Upper lobe of right lung (tissue), 1 donor: ENCODE data around the gene ELAVL1. TPM values are rescaled to one million over a fixed set of nuclear protein-coding genes. Genes with fewer than 3 reads are reported as not detected.
A peak's percentile ranks its signal among the peaks of the same experiment; 100 is the strongest.

ENCODE experiments used
- ATAC-seq: fragments of 200-7000 bp; cut with Tn5 transposase; one replicate; pipeline ENCODE4 v1.9.1; 2020; ENCODE audit warnings: mild to moderate bottlenecking, moderate library complexity
- DNase-seq: peaks from one replicate; pipeline ENCODE4 v3.0.0-alpha.2; 2020
- H3K27ac ChIP-seq: fragments of 200-600 bp; one replicate; pipeline ENCODE4 v1.8.0; 2022
- H3K27me3 ChIP-seq: fragments of 200-600 bp; one replicate; pipeline ENCODE4 v1.8.0; 2022; ENCODE audit warnings: mild to moderate bottlenecking
- H3K36me3 ChIP-seq: fragments of 200-600 bp; one replicate; pipeline ENCODE4 v1.8.0; 2022
- H3K4me1 ChIP-seq: fragments of 200-600 bp; one replicate; pipeline ENCODE4 v1.8.0; 2022
- H3K4me3 ChIP-seq: fragments of 200-600 bp; one replicate; pipeline ENCODE4 v1.8.0; 2022; ENCODE audit warnings: mild to moderate bottlenecking
- H3K9me3 ChIP-seq: fragments of 200-600 bp; one replicate; pipeline ENCODE4 v1.8.0; 2022
- intact Hi-C: fragments of 100-400 bp; cut with DNase I; formaldehyde crosslinking; loops from one replicate; pipeline ENCODE4 v1.11.0; 2022
- total RNA-seq: library from RNA; stranded (reverse); fragmentation: NEBNext Ultra II Directional; extraction: Animal tissue kit (Norgen Biotek cat#: 25700); gene quantifications from one replicate; pipeline ENCODE4 v1.2.1, GENCODE V29; 2021
- TF ChIP-seq, protein P1 (sequence below): fragments of 200-600 bp; IDR thresholded peaks from one replicate; pipeline ENCODE4 v1.8.0; 2022; ENCODE audit warnings: antibody characterized with exemption
- donor health status: DM: no; HTN: yes; CAD: no; lungs with severe emphysema.

ELAVL1 gene
- total RNA-seq, 1 donor from 2014 or later = 65.9 TPM

DNA sequence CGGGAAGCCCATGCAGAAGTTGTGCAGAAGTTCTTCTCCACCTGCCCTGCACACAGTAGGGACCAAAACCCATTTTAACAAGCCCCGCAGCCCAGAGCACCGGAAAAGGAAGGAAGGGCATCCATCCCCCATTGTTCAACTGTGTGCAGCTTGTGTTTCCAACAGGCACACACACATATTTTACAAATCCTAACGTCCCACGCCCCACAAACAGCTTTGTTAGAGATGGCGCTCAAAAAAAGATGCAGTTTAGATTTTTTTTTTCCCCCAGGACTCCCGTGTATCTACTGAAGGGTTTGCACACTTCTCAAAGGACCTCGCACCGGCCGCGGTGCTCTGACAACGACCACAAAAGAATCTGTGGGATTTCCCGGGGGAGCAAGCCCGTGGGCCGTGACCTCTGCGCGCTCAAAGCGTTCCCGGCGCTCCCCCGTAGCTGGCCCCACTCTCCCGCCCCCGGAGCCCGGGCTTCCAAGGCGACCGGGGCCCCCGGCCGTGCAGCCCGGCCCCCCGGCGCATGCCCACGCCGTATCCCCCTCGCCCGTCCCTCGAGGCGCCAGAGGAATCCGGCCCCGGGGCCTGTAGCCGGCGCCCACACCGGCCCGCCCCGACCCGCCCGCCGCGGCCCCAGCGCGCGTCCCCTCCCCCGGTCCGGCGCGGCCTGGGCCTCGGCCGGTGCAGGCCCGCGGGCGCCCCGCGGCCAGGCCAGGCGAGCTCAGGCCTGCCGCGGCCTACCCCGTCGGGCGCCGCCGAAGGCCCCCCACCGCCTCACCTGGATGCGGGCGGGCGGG is 523 bp downstream of the ELAVL1 start:
- no peaks in the 10 kb centered on the region for H3K9me3 ChIP-seq
- H3K27ac ChIP-seq = peak overlapping the region; percentile 70

GRCh38 chr19:8004001-8004400 is 1.4 kb downstream of the ELAVL1 start:
- no peaks in the 10 kb centered on the region for H3K27me3 ChIP-seq
- H3K4me3 ChIP-seq = peak overlapping the region; percentile 74
- ATAC-seq (no peak), DNase-seq (no peak)
- intact Hi-C loops = no loop called here
- TF ChIP-seq, protein P1, sequence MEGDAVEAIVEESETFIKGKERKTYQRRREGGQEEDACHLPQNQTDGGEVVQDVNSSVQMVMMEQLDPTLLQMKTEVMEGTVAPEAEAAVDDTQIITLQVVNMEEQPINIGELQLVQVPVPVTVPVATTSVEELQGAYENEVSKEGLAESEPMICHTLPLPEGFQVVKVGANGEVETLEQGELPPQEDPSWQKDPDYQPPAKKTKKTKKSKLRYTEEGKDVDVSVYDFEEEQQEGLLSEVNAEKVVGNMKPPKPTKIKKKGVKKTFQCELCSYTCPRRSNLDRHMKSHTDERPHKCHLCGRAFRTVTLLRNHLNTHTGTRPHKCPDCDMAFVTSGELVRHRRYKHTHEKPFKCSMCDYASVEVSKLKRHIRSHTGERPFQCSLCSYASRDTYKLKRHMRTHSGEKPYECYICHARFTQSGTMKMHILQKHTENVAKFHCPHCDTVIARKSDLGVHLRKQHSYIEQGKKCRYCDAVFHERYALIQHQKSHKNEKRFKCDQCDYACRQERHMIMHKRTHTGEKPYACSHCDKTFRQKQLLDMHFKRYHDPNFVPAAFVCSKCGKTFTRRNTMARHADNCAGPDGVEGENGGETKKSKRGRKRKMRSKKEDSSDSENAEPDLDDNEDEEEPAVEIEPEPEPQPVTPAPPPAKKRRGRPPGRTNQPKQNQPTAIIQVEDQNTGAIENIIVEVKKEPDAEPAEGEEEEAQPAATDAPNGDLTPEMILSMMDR = no peak
- H3K4me1 ChIP-seq = peaks cover 44% of the 10 kb centered on the region
- H3K9me3 ChIP-seq = no peaks in the 10 kb centered on the region
- H3K36me3 ChIP-seq = no peaks in the 10 kb centered on the region
- H3K27ac ChIP-seq = no peak overlapping the region

More for the DNA sequence above, 523 bp downstream of the ELAVL1 start:
- ATAC-seq = peak; percentile 6
- TF ChIP-seq, protein P1 = no peak
- Histone ChIP-seq H3K4me1 (peaks cover 41% of the 10 kb centered on the region), H3K4me3 (peak overlapping the region; percentile 74), H3K36me3 (no peaks in the 10 kb centered on the region), H3K27me3 (no peaks in the 10 kb centered on the region)
- DNase-seq = peak; percentile 71
- intact Hi-C loops = no loop called here

GRCh38 chr19:8001995-8002849 is 3.2 kb downstream of the ELAVL1 start:
- H3K9me3 ChIP-seq = no peaks in the 10 kb centered on the region
- peak; percentile 91 for DNase-seq
- intact Hi-C loops = no loop called here
- peak; percentile 88 for ATAC-seq
- peak overlapping the region; percentile 36 for H3K4me3 ChIP-seq
- H3K27me3 ChIP-seq = no peaks in the 10 kb centered on the region
- H3K36me3 ChIP-seq = no peaks in the 10 kb centered on the region
- H3K4me1 ChIP-seq = peaks cover 50% of the 10 kb centered on the region
- peak overlapping the region; percentile 70 for H3K27ac ChIP-seq
- TF ChIP-seq, protein P1 = peak; percentile 99

DNA sequence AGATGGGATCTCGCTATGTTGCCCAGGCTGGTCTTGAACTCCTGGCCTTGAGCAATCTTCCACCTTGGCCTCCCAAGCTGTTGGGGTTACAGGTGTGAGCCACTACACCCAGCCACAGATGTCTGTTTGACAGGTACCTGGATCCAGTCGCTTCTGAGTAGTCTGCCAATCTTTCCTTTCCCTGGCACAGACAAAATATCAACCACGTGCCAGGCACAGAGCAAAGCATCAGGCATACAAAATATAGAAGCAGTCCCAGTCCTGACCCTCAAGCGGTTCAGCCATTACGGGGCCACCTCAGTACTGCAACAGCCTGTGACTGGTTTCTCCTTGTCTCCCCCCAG is 3.8 kb downstream of the ELAVL1 start:
- Histone ChIP-seq H3K4me3 (no peak overlapping the region), H3K36me3 (no peaks in the 10 kb centered on the region), H3K27me3 (no peaks in the 10 kb centered on the region), H3K9me3 (no peaks in the 10 kb centered on the region), H3K27ac (peak overlapping the region; percentile 70), H3K4me1 (peaks cover 50% of the 10 kb centered on the region)
- intact Hi-C loops = no loop called here
- TF ChIP-seq, protein P1 = no peak
- ATAC-seq (no peak), DNase-seq (no peak)

DNA sequence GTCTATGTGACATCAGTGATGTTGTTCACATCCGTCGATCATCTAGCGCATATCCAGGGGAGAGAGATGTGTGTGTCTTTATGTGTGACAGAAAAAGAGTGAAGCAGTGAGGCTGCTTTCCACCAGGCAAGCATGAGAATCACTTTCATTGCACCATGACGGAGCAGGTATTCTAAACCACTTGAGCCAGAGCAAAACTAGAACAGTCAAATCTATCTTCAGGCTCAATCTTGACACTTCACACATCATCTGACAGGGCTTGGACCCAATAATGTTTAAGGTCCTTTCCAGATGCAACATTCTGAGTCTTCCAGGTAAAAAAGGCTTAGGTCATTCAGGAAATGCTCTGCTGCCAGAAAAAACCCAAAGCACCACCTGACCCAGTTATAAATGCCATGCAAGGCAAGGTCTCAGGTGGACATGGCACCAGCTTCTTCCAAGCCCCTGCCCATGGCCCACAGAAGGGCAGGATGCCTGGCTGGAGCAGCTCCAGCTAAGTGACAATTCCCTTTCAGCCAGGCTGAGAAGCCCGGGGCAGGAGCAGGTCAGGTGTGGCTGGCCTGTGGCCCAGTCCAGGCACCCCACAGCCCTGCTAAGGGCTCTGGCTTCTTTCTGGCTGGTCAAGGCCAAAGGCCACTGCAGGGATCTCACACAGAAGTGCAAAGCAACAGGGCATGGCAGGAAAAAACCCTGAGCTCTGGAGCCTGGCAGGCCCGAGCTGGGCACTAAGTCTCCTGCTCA is 5.0 kb downstream of the ELAVL1 start:
- ATAC-seq = no peak

More for the DNA sequence above, 5.0 kb downstream of the ELAVL1 start:
- Histone ChIP-seq H3K4me3 (no peak overlapping the region), H3K27ac (peak overlapping the region; percentile 47), H3K36me3 (no peaks in the 10 kb centered on the region), H3K27me3 (no peaks in the 10 kb centered on the region), H3K9me3 (no peaks in the 10 kb centered on the region), H3K4me1 (peaks cover 44% of the 10 kb centered on the region)
- TF ChIP-seq, protein P1 = no peak
- no peak for DNase-seq
- intact Hi-C loops = no loop called here
